GM19467 (cell line): ENCODE measurements around the gene SLC30A7.
"Not testable (repeated sequence)": the region's sequence is repeated elsewhere in the genome, so short reads cannot be mapped to it uniquely, and the experiment has no call there.

Experiments
- ATAC-seq: cut with Tn5 transposase; IDR thresholded peaks from one replicate; pipeline ENCODE4 v1.9.1; 2021; ENCODE audit warnings: mild to moderate bottlenecking, moderate library complexity; ENCODE audit not compliant: unreplicated experiment

The SLC30A7 gene

GRCh38 chr1:100895540-100896480 is at the start of gene SLC30A7:
Gene SLC30A7, plus strand, starts transcription at chr1:100896090. Its CDS starts 173 bp downstream, at chr1:100896263.
- ATAC-seq = peak; percentile 76

GRCh38 chr1:100847361-100848082 is 48.4 kb upstream of the SLC30A7 start:
- ATAC-seq = no peak

- ATAC-seq = no peak
Measured at GRCh38 chr1:100851726-100852125, 44.2 kb upstream of the SLC30A7 start.

- ATAC-seq = no peak
Measured at GRCh38 chr1:100852976-100853375, 42.9 kb upstream of the SLC30A7 start.

- not testable (repeated sequence) for ATAC-seq
Measured at GRCh38 chr1:100855116-100855515, 40.8 kb upstream of the SLC30A7 start.

GRCh38 chr1:100860397-100860991 is 35.4 kb upstream of the SLC30A7 start:
- ATAC-seq = no peak

GRCh38 chr1:100861379-100861778 is 34.5 kb upstream of the SLC30A7 start:
- no peak for ATAC-seq

GRCh38 chr1:100862591-100862990 is 33.3 kb upstream of the SLC30A7 start:
- ATAC-seq = no peak

GRCh38 chr1:100866041-100866900 is 29.6 kb upstream of the SLC30A7 start:
- peak; percentile 54 for ATAC-seq

- no peak for ATAC-seq
Measured at GRCh38 chr1:100866901-100867206, 29.0 kb upstream of the SLC30A7 start.

- no peak for ATAC-seq
Measured at GRCh38 chr1:100868364-100868995, 27.4 kb upstream of the SLC30A7 start.

GRCh38 chr1:100869996-100870395 is 25.9 kb upstream of the SLC30A7 start:
- ATAC-seq = no peak

GRCh38 chr1:100874433-100874832 is 21.5 kb upstream of the SLC30A7 start:
- no peak for ATAC-seq

GRCh38 chr1:100875228-100875627 is 20.7 kb upstream of the SLC30A7 start:
- ATAC-seq = no peak

GRCh38 chr1:100876291-100876690 is 19.6 kb upstream of the SLC30A7 start:
- no peak for ATAC-seq

- ATAC-seq = no peak
Measured at GRCh38 chr1:100879422-100879821, 16.5 kb upstream of the SLC30A7 start.

GRCh38 chr1:100881687-100882086 is 14.2 kb upstream of the SLC30A7 start:
- ATAC-seq = no peak

GRCh38 chr1:100882698-100883097 is 13.2 kb upstream of the SLC30A7 start:
- ATAC-seq = no peak

- no peak for ATAC-seq
Measured at GRCh38 chr1:100883963-100884362, 11.9 kb upstream of the SLC30A7 start.

GRCh38 chr1:100889007-100889406 is 6.9 kb upstream of the SLC30A7 start:
- ATAC-seq = not testable (repeated sequence)
